Activated T-cell treated with anti-CD3 and anti-CD28 coated beads, Interleukin-2, amount 50 U/mL, for 4 hours (primary cell): Measurements from ENCODE around the gene SGF29. TPM values are rescaled to one million over a fixed set of nuclear protein-coding genes. Genes with fewer than 3 reads are reported as not detected.
A peak's percentile ranks its signal among the peaks of the same experiment; 100 is the strongest.

Experiments
- ATAC-seq, 2 donors: fragments of 200-7000 bp; cut with Tn5 transposase; one replicate each; pipeline ENCODE4 v1.10.0; 2021
- DNase-seq: peaks from one replicate; pipeline ENCODE4 v3.0.0-alpha.2; 2020
- H3K27me3 Mint-ChIP-seq: one replicate; pipeline ENCODE4 v1.8.0; 2021; ENCODE audit warnings: low read depth, mixed read lengths
- H3K36me3 Mint-ChIP-seq: one replicate; pipeline ENCODE4 v1.8.0; 2022; ENCODE audit warnings: mixed read lengths; ENCODE audit not compliant: insufficient read depth
- H3K4me1 Mint-ChIP-seq: one replicate; pipeline ENCODE4 v1.8.0; 2021; ENCODE audit warnings: low read depth, mixed read lengths
- H3K4me3 Mint-ChIP-seq: one replicate; pipeline ENCODE4 v1.8.0; 2021; ENCODE audit warnings: mild to moderate bottlenecking, moderate library complexity, mixed read lengths
- H3K9me3 Mint-ChIP-seq: one replicate; pipeline ENCODE4 v1.8.0; 2021; ENCODE audit warnings: mixed read lengths
- total RNA-seq, 3 donors: library from RNA; stranded (reverse); gene quantifications; one replicate each; pipeline ENCODE4 v1.2.1, GENCODE V29; 2021

The SGF29 gene
- total RNA-seq = 10 to 100 TPM; 40.3 to 44.5 (median 42.1) TPM

DNA sequence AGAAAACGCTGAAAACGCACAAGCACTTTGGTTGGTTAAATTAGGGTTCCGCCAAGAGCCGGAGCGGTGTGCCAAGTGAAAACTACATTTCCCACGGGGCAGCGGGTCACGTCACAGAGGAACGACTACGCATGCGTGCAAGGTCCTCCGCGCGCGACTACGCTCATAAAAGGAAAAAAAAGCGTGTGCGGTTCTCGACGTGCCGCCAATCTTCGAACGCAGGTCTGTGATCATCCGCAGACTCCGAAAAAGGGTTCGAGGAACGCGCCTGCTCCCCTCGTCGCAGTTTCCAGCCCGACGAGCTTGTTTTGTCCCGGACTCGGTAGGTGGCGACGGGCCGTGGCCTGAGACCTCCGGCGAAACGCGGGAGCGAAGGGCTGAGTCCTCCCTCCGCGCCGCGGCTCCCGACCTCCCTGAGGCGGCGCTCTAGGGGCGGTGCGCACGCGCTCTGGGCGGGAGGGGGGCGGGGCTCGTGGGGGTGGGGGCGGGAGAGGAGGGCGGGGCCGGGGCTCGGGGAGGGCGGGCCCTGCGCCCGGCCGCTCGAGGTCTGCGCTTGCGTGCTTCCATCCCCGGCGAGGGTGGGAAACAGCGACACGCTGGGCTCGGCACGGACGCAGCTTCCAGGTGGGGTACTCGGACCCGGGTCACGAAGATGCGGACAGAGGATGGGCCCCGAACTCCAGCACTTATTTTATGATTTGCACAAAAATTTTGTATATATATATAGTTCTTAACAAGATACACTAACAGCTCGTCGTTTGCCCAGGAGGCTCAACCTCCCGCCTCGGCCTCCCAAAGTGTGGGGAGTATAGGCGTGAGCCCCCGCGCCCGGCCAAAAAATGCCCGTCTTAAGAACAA, at the start of gene SGF29:
TSS of gene SGF29 (plus strand) at position 145 of the 858 bp plus-strand sequence. CDS start 27,150 bp downstream, outside the sequence.
- no peaks in the 10 kb centered on the region for H3K9me3 Mint-ChIP-seq
- peak within 1 kb of the TSS; percentile 89 for H3K4me3 Mint-ChIP-seq
- peaks cover 29% of the 10 kb centered on the region for H3K4me1 Mint-ChIP-seq
- peaks cover 12% of the 10 kb centered on the region for H3K36me3 Mint-ChIP-seq
- H3K27me3 Mint-ChIP-seq = no peaks in the 10 kb centered on the region
- ATAC-seq = peak; percentile 87 to 90
- peak; percentile 92 for DNase-seq

DNA sequence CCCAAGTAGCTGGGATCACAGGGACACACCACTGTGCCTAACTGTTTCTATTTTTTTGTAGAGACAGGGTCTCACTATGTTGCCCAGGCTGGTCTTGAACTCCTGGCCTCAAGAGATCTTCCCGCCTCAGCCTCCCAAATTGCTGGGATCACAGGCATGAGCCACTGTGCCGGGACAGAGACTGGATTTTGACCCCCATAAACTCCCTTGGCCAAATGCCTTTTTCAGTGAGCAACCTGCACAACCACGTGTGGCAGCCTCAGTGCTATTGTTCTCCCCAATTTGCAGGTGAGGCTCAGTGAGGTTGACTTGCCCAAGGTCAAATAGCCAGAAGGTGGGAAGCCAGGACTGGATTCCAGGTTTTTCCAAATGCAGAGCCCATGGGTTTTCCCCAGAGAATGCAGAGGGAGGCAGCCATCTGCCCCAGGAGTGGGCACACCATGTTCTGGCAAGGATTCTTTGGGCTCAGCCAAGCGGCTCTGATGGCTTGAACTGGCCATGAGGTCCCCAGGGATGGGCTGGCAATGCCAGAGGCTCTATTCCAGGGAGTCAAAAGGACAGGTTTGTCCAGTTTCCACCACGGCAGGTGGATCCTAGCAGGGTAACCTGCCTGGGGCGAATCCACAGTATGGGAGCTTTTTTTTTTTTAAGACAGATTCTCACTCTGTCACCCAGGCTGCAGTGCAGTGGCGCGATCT, 48.9 kb upstream of the SGF29 start:
- Mint-ChIP-seq H3K27me3 (peaks cover 2% of the 10 kb centered on the region), H3K4me3 (no peak overlapping the region), H3K9me3 (no peaks in the 10 kb centered on the region), H3K36me3 (no peaks in the 10 kb centered on the region), H3K4me1 (peaks cover 25% of the 10 kb centered on the region)
- DNase-seq (no peak), ATAC-seq (no peak)

- H3K9me3 Mint-ChIP-seq = no peaks in the 10 kb centered on the region
- no peaks in the 10 kb centered on the region for H3K36me3 Mint-ChIP-seq
- ATAC-seq = no peak
- no peak for DNase-seq
- peaks cover 2% of the 10 kb centered on the region for H3K27me3 Mint-ChIP-seq
- H3K4me1 Mint-ChIP-seq = peaks cover 22% of the 10 kb centered on the region
- no peak overlapping the region for H3K4me3 Mint-ChIP-seq
Observed at GRCh38 chr16:28505489-28506137, 48.1 kb upstream of the SGF29 start.

DNA sequence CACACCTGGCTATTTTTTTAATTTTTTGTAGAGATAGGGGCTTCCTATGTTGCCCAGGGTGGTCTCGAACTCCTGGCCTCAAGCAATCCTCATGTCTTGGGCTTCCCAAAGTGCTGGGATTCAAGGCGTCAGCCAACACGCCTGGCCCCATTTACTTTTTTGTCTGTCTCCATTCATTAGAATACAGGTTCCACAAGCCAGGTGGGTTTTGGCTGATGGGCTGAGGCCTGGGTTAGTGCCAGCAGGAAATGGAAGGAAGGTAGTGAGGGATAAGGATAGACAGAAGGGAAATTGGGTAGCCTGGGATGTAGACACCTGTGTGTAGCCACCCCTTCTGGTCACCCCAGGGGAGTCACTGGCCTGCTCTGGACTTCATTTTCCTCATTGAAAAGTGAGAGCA, 42.7 kb upstream of the SGF29 start:
- Mint-ChIP-seq H3K9me3 (no peaks in the 10 kb centered on the region), H3K36me3 (no peaks in the 10 kb centered on the region), H3K4me1 (peaks cover 19% of the 10 kb centered on the region), H3K27me3 (peaks cover 2% of the 10 kb centered on the region), H3K4me3 (no peak overlapping the region)
- ATAC-seq = no peak
- no peak for DNase-seq

DNA sequence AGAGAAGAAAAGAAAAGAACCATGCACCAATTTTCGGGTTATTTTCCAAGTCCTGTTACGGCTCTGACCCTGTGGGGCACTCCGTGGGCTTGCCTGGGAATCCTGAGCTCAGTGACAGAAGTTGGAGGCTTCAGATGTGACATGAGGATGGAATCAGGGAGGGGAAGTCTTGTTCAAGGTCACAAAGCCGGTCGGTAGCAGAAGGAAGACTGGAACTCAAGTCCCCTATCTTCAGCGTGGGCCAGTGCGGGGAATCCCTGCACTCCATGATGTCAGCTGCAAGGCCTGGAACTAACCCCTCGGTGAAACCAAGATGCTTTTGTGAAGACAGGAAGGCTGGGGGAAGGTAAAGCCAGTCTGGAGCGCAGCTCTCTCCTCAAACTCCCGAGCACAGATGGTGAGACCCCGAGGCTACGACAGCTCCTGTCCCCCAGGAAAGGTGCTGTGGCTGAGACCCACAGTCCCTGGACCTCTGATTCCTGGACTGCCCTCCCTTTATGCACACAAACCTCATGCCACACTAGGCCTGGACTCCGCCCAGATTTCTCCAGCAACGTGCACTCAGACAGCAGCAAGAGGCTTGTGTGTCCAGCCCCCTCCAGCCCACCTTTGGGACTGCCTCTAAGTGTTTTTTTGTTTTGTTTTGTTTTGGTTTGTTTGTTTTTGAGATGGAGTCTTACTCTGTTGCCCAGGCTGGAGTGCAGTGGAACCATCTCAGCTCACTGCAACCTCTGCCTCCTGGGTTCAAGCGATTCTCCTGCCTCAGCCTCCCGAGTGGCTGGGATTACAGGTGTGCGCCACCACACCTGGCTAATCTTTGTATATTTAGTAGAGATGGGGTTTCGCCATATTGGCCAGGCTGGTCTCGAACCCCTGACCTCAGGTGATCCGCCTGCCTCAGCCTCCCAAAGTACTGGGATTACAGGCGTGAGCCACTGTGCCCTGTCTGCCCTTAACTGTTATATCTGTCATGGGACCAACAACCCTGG, 41.6 kb upstream of the SGF29 start:
- Mint-ChIP-seq H3K4me1 (peaks cover 13% of the 10 kb centered on the region), H3K9me3 (no peaks in the 10 kb centered on the region), H3K36me3 (no peaks in the 10 kb centered on the region), H3K4me3 (no peak overlapping the region), H3K27me3 (no peaks in the 10 kb centered on the region)
- ATAC-seq (no peak), DNase-seq (no peak)

- no peaks in the 10 kb centered on the region for H3K36me3 Mint-ChIP-seq
- ATAC-seq = no peak
- H3K4me1 Mint-ChIP-seq = no peaks in the 10 kb centered on the region
- DNase-seq = no peak
- no peaks in the 10 kb centered on the region for H3K9me3 Mint-ChIP-seq
- H3K27me3 Mint-ChIP-seq = no peaks in the 10 kb centered on the region
- H3K4me3 Mint-ChIP-seq = no peak overlapping the region
Observed at GRCh38 chr16:28513484-28514181, 40.1 kb upstream of the SGF29 start.

GRCh38 chr16:28514246-28514645, 39.5 kb upstream of the SGF29 start:
- DNase-seq (no peak), ATAC-seq (no peak)
- no peaks in the 10 kb centered on the region for H3K9me3 Mint-ChIP-seq
- H3K4me3 Mint-ChIP-seq = no peak overlapping the region
- no peaks in the 10 kb centered on the region for H3K27me3 Mint-ChIP-seq
- H3K36me3 Mint-ChIP-seq = no peaks in the 10 kb centered on the region
- H3K4me1 Mint-ChIP-seq = no peaks in the 10 kb centered on the region

- DNase-seq (no peak), ATAC-seq (no peak)
- H3K27me3 Mint-ChIP-seq = no peaks in the 10 kb centered on the region
- no peaks in the 10 kb centered on the region for H3K9me3 Mint-ChIP-seq
- H3K4me3 Mint-ChIP-seq = no peak overlapping the region
- H3K36me3 Mint-ChIP-seq = no peaks in the 10 kb centered on the region
- peaks cover 4% of the 10 kb centered on the region for H3K4me1 Mint-ChIP-seq
Observed at GRCh38 chr16:28520672-28521071, 33.0 kb upstream of the SGF29 start.

- no peaks in the 10 kb centered on the region for H3K27me3 Mint-ChIP-seq
- H3K4me3 Mint-ChIP-seq = no peak overlapping the region
- H3K36me3 Mint-ChIP-seq = no peaks in the 10 kb centered on the region
- DNase-seq (no peak), ATAC-seq (no peak)
- no peaks in the 10 kb centered on the region for H3K9me3 Mint-ChIP-seq
- H3K4me1 Mint-ChIP-seq = peaks cover 4% of the 10 kb centered on the region
Observed at GRCh38 chr16:28521436-28521835, 32.3 kb upstream of the SGF29 start.

DNA sequence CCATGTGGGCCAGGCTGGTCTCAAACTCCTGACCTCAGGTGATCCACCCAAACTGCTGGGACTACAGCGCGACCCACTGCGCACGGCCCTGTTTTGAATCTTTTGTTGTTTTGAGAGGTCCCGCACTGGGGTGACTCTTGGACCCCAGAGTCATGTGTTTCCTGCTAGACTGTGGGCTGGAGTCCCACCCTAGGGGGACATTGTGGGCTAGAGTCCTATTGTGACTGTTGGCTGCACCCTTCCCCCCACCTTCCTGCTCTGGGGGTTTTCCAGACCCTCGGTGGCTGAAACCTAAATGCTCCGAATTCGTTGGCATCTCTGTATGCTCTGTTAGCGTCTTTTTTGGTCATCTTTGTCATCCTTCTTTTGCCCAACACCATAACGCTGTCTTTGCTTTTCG, 30.9 kb upstream of the SGF29 start:
- ATAC-seq (no peak), DNase-seq (no peak)
- no peaks in the 10 kb centered on the region for H3K36me3 Mint-ChIP-seq
- no peaks in the 10 kb centered on the region for H3K9me3 Mint-ChIP-seq
- peaks cover 4% of the 10 kb centered on the region for H3K4me1 Mint-ChIP-seq
- no peaks in the 10 kb centered on the region for H3K27me3 Mint-ChIP-seq
- no peak overlapping the region for H3K4me3 Mint-ChIP-seq

- Mint-ChIP-seq H3K27me3 (no peaks in the 10 kb centered on the region), H3K9me3 (no peaks in the 10 kb centered on the region), H3K4me3 (no peak overlapping the region), H3K36me3 (no peaks in the 10 kb centered on the region), H3K4me1 (peaks cover 4% of the 10 kb centered on the region)
- DNase-seq (no peak), ATAC-seq (peak; percentile 35 to 51)
Observed at GRCh38 chr16:28524681-28525171, 29.0 kb upstream of the SGF29 start.

- Mint-ChIP-seq H3K9me3 (no peaks in the 10 kb centered on the region), H3K36me3 (no peaks in the 10 kb centered on the region), H3K4me1 (peaks cover 4% of the 10 kb centered on the region), H3K4me3 (no peak overlapping the region), H3K27me3 (no peaks in the 10 kb centered on the region)
- DNase-seq (no peak), ATAC-seq (no peak)
Observed at GRCh38 chr16:28526201-28527099, 27.3 kb upstream of the SGF29 start.
